ENCODE measurements around the gene AGK. TPM values are rescaled to one million over a fixed set of nuclear protein-coding genes. Genes with fewer than 3 reads are reported as not detected.

Gene AGK
- total RNA-seq, 4 donors from 2014 or later: 11.2 to 22.5 (median 17.7) TPM

- no peak for TF ChIP-seq POLR2A (IDR thresholded peaks at IDR 0.05)
- TF ChIP-seq, protein P1, sequence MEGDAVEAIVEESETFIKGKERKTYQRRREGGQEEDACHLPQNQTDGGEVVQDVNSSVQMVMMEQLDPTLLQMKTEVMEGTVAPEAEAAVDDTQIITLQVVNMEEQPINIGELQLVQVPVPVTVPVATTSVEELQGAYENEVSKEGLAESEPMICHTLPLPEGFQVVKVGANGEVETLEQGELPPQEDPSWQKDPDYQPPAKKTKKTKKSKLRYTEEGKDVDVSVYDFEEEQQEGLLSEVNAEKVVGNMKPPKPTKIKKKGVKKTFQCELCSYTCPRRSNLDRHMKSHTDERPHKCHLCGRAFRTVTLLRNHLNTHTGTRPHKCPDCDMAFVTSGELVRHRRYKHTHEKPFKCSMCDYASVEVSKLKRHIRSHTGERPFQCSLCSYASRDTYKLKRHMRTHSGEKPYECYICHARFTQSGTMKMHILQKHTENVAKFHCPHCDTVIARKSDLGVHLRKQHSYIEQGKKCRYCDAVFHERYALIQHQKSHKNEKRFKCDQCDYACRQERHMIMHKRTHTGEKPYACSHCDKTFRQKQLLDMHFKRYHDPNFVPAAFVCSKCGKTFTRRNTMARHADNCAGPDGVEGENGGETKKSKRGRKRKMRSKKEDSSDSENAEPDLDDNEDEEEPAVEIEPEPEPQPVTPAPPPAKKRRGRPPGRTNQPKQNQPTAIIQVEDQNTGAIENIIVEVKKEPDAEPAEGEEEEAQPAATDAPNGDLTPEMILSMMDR (IDR thresholded peaks at IDR 0.05): no peak
- no peaks in the 10 kb centered on the region for H3K27me3 ChIP-seq
- intact Hi-C loops (cut with DNase I): no loop called here
- H3K9me3 ChIP-seq: no peaks in the 10 kb centered on the region
- DNase-seq: no peak
- no peak overlapping the region for H3K4me3 ChIP-seq
- H3K36me3 ChIP-seq: peaks cover 0 to 53% (median 8%) of the 10 kb centered on the region in 3 donors
- no peak overlapping the region for H3K27ac ChIP-seq
- H3K4me1 ChIP-seq: no peaks in the 10 kb centered on the region
- WGBS, 2 donors: 89 to 95% methylated on average over 1 of the region's 1 CpG
Observed at GRCh38 chr7:141624763-141625162, 73.6 kb downstream of the AGK start.

DNA sequence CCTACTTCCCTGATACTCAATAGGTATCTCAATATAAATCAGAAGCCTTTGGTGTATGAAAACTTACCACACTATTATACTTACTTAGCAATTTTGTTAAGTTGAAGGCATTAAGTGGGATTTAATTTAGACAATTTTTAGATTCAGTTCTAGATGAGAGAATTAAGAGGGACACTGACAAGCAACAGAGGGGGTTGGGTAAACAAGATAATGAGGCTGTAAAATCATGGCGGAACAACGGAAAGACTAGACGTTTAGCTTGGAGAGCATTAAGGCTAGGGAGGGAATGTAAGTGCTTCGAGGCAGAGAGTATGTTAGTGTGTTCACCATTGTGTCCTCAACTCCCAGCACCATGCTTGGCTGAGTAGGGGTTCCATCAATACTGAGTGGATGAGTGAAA is 79.4 kb downstream of the AGK start:
- Histone ChIP-seq H3K4me3 (no peak overlapping the region), H3K27ac (no peak overlapping the region), H3K4me1 (no peaks in the 10 kb centered on the region), H3K27me3 (no peaks in the 10 kb centered on the region), H3K36me3 (peaks cover 0 to 40% (median 0%) of the 10 kb centered on the region in 3 donors), H3K9me3 (no peaks in the 10 kb centered on the region)
- no peak for TF ChIP-seq POLR2A (IDR thresholded peaks at IDR 0.05)
- TF ChIP-seq, protein P1 (IDR thresholded peaks at IDR 0.05): no peak
- DNase-seq: no peak
- 93% methylated on average over 4 of the region's 4 CpGs for WGBS, 2 donors
- intact Hi-C loops (cut with DNase I): no loop called here

DNA sequence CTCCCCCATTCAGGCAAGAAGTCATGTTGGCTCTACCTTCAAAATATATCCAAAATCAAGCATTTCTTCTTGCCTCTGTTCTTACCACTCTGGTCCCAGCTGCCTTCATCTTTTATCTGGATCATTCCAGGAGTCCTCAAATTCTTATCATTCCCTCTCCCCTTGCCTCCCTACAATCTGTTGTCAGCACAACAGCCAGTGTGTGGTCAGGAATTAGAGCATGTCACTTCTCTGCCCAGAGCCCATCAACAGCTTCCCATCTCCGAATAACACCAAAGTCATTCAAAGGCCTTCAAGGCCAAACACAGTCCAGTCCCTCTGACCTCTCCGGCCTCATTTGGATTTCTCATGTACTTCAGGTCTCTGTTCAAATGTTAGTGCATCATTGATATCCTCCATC is 80.3 kb downstream of the AGK start:
- Histone ChIP-seq H3K36me3 (peaks cover 0 to 49% (median 0%) of the 10 kb centered on the region in 3 donors), H3K4me1 (no peaks in the 10 kb centered on the region), H3K9me3 (no peaks in the 10 kb centered on the region), H3K4me3 (no peak overlapping the region), H3K27ac (no peak overlapping the region), H3K27me3 (no peaks in the 10 kb centered on the region)
- 91 to 100% methylated on average over 2 of the region's 2 CpGs for WGBS, 2 donors
- DNase-seq: no peak
- intact Hi-C loops (cut with DNase I): no loop called here
- TF ChIP-seq, protein P1 (IDR thresholded peaks at IDR 0.05): no peak
- no peak for TF ChIP-seq POLR2A (IDR thresholded peaks at IDR 0.05)

GRCh38 chr7:141634065-141634464 is 82.9 kb downstream of the AGK start:
- intact Hi-C loops (cut with DNase I): no loop called here
- Histone ChIP-seq H3K27ac (no peak overlapping the region), H3K9me3 (no peaks in the 10 kb centered on the region), H3K4me3 (no peak overlapping the region), H3K36me3 (peaks cover 0 to 53% (median 0%) of the 10 kb centered on the region in 3 donors), H3K27me3 (no peaks in the 10 kb centered on the region), H3K4me1 (no peaks in the 10 kb centered on the region)
- TF ChIP-seq POLR2A (IDR thresholded peaks at IDR 0.05): no peak
- TF ChIP-seq, protein P1 (IDR thresholded peaks at IDR 0.05): no peak
- no peak for DNase-seq
- 87 to 100% methylated on average over 4 to 5 of the region's 5 CpGs for WGBS, 2 donors

DNA sequence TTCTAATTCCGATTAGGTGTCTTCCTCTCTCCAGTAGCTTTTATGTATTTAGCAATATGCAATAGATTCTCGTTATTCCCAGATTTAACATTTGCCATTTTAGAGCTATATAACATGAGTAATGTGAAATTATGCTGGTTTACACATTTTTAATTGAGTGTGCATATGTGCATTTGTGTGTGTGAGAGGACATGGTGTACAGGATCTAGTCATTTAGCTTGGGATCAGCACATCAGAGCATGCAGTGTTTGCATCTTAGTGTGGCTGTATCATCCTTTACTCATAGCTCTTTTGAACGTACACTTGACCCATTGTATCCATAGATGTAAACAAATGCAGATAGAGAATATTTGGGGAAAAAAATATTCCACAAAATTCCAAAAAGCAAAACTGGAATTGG is 84.8 kb downstream of the AGK start:
- H3K4me3 ChIP-seq: no peak overlapping the region
- H3K9me3 ChIP-seq: no peaks in the 10 kb centered on the region
- H3K36me3 ChIP-seq: peaks cover 0 to 59% (median 0%) of the 10 kb centered on the region in 3 donors
- no peak for DNase-seq
- H3K4me1 ChIP-seq: no peaks in the 10 kb centered on the region
- H3K27me3 ChIP-seq: no peaks in the 10 kb centered on the region
- no peak overlapping the region for H3K27ac ChIP-seq
- TF ChIP-seq POLR2A (IDR thresholded peaks at IDR 0.05): no peak
- intact Hi-C loops (cut with DNase I): no loop called here
- WGBS, 2 donors: 84 to 95% methylated on average over 3 of the region's 3 CpGs

- H3K4me1 ChIP-seq: no peaks in the 10 kb centered on the region
- H3K9me3 ChIP-seq: no peaks in the 10 kb centered on the region
- peaks cover 0 to 54% (median 0%) of the 10 kb centered on the region in 3 donors for H3K36me3 ChIP-seq
- DNase-seq: no peak
- intact Hi-C loops (cut with DNase I): no loop called here
- H3K27ac ChIP-seq: no peak overlapping the region
- TF ChIP-seq, protein P1 (IDR thresholded peaks at IDR 0.05): no peak
- no peak for TF ChIP-seq POLR2A (IDR thresholded peaks at IDR 0.05)
- no peak overlapping the region for H3K4me3 ChIP-seq
- no peaks in the 10 kb centered on the region for H3K27me3 ChIP-seq
- 70 to 78% methylated on average over 2 of the region's 2 CpGs for WGBS, 2 donors
Observed at GRCh38 chr7:141640239-141640840, 89.1 kb downstream of the AGK start.
